Sigmoid colon (tissue), 7 donors: ENCODE measurements around the gene HAT1. TPM values are rescaled to one million over a fixed set of nuclear protein-coding genes. Genes with fewer than 3 reads are reported as not detected.

ENCODE experiments used
- DNase-seq: peaks from one replicate; pipeline ENCODE4 v3.0.0-alpha.2; 2019
- H3K27ac ChIP-seq, 4 donors: fragments of 200-600 bp; sonication (generic); one replicate each; pipeline ENCODE4 v1.5.1; 2016 to 2019; ENCODE audit warnings: mild to moderate bottlenecking in 1 of 4
- H3K27me3 ChIP-seq, 3 donors: fragments of 200-600 bp; sonication (generic); one replicate each; pipeline ENCODE4 v1.5.1; 2019; ENCODE audit warnings: mild to moderate bottlenecking in 1 of 3
- H3K36me3 ChIP-seq, 4 donors: fragments of 200-600 bp; sonication (generic); one replicate each; pipeline ENCODE4 v1.5.1; 2016 to 2019
- H3K4me1 ChIP-seq, 4 donors: fragments of 200-600 bp; sonication (generic); one replicate each; pipeline ENCODE4 v1.5.1; 2017 to 2019
- H3K4me3 ChIP-seq, 4 donors: fragments of 200-600 bp; sonication (generic); one replicate each; pipeline ENCODE4 v1.5.1; 2017 to 2019; ENCODE audit warnings: mild to moderate bottlenecking in 2 of 4, moderate library complexity in 1 of 4
- H3K9me3 ChIP-seq, 4 donors: fragments of 200-600 bp in 3 of 4; sonication (generic) in 3 of 4; one replicate each; pipeline versions ENCODE4 v1.5.1 to v1.6.1; 2013 to 2019
- CTCF ChIP-seq, 4 experiments: fragments of 450-650 bp in 3 of 4; fragments of 200-600 bp in 1 of 4; IDR thresholded peaks; one replicate each; pipeline ENCODE4 v1.5.1; 2016 to 2019; ENCODE audit warnings: antibody characterized with exemption in 4 of 4, mild to moderate bottlenecking in 3 of 4, moderate library complexity in 2 of 4
- EP300 ChIP-seq, 4 donors: sonication (generic); formaldehyde crosslinking; IDR thresholded peaks; one replicate each; pipeline ENCODE4 v1.6.1; 2017; ENCODE audit warnings: antibody characterized with exemption in 4 of 4
- POLR2A ChIP-seq, 2 donors: fragments of 450-650 bp; IDR thresholded peaks; one replicate each; pipeline ENCODE4 v1.6.1; 2016; ENCODE audit warnings: antibody characterized with exemption in 2 of 2, mild to moderate bottlenecking in 2 of 2, moderate library complexity in 2 of 2
- POLR2AphosphoS5 ChIP-seq, 4 donors: sonication (generic); formaldehyde crosslinking; IDR thresholded peaks; one replicate each; pipeline ENCODE4 v1.6.1; 2017; ENCODE audit warnings: antibody characterized with exemption in 4 of 4
- WGBS, 2 donors: extraction: QIAGEN DNeasy Blood & Tissue Kit; methylation state at CpG; one replicate each; pipeline ENCODE4 v1.1.7; 2013; 5-methylcytosine and 5-hydroxymethylcytosine counted together
- intact Hi-C: fragments of 100-400 bp; cut with DNase I; formaldehyde crosslinking; loops from one replicate; pipeline ENCODE4 v1.15.1; 2023
- polyA plus RNA-seq, 3 donors: library from polyadenylated mRNA; stranded (reverse); fragments of 200-250 nt; gene quantifications; one replicate each; pipeline ENCODE4 v1.2.3, GENCODE V29; 2013
- total RNA-seq, 4 donors: library from RNA; depleted of rRNA; stranded (reverse); fragments of >200 nt; gene quantifications; one replicate each; pipeline ENCODE4 v1.1.0, GENCODE V29; 2016
- donor health status: healthy with polysubstance abuse.
- donor health status: Bipolar disorder and iron deficiency.
- donor health status: healthy.

The HAT1 gene
- total and polyA plus RNA-seq, 7 donors: 25.5 to 41.0 (median 34.0) TPM

GRCh38 chr2:171889808-171890207 lies 32.5 kb upstream of the HAT1 start:
- no peak overlapping the region for H3K27ac ChIP-seq
- intact Hi-C loops: loop anchor here (5.0 to 10.0 kb wide), 2 partner anchors 112 to 195 kb away; partner anchors contain the start of gene DLX1
- H3K4me3 ChIP-seq: no peak overlapping the region
- H3K9me3 ChIP-seq: no peaks in the 10 kb centered on the region
- TF ChIP-seq POLR2A (IDR thresholded peaks at IDR 0.05) (no peak), EP300 (IDR thresholded peaks at IDR 0.05) (no peak), POLR2AphosphoS5 (IDR thresholded peaks at IDR 0.05) (no peak), CTCF (IDR thresholded peaks at IDR 0.05) (no peak)
- WGBS, 2 donors: 52 to 79% methylated on average over 1 of the region's 1 CpG
- H3K4me1 ChIP-seq: peaks cover 0 to 38% (median 11%) of the 10 kb centered on the region in 4 donors
- H3K36me3 ChIP-seq: no peaks in the 10 kb centered on the region
- no peaks in the 10 kb centered on the region for H3K27me3 ChIP-seq
- DNase-seq: no peak

GRCh38 chr2:171893196-171893823 lies 29.0 kb upstream of the HAT1 start:
- Histone ChIP-seq H3K36me3 (no peaks in the 10 kb centered on the region), H3K9me3 (no peaks in the 10 kb centered on the region), H3K4me1 (peaks cover 0 to 38% (median 11%) of the 10 kb centered on the region in 4 donors), H3K4me3 (peak overlapping the region; percentile 76 to 90 (median 82)), H3K27me3 (no peaks in the 10 kb centered on the region), H3K27ac (peak overlapping the region; percentile 82 to 85 (median 82))
- no peak for DNase-seq
- WGBS, 2 donors: 10 to 37% methylated on average over 7 of the region's 7 CpGs
- intact Hi-C loops: loop anchor here (5.0 to 10.0 kb wide), 2 partner anchors 109 to 191 kb away; partner anchors contain the start of gene DLX1
- TF ChIP-seq POLR2A (IDR thresholded peaks at IDR 0.05) (no peak), CTCF (IDR thresholded peaks at IDR 0.05) (no peak), EP300 (IDR thresholded peaks at IDR 0.05) (no peak), POLR2AphosphoS5 (IDR thresholded peaks at IDR 0.05) (no peak)

- 0 to 1% methylated on average over 63 of the region's 63 CpGs for whole genome bisulfite sequencing, 2 donors
- Histone ChIP-seq H3K27me3 (no peaks in the 10 kb centered on the region), H3K9me3 (no peaks in the 10 kb centered on the region), H3K36me3 (no peaks in the 10 kb centered on the region), H3K27ac (peak within 1 kb of the TSS; percentile 82 to 85 (median 82)), H3K4me1 (peaks cover 0 to 38% (median 11%) of the 10 kb centered on the region in 4 donors), H3K4me3 (peak within 1 kb of the TSS; percentile 76 to 90 (median 82))
- intact Hi-C loops: loop anchor here (2.0 to 10.0 kb wide), 3 partner anchors 29 to 191 kb away; partner anchors contain the start of genes DLX1 and HAT1
- DNase-seq: peak; percentile 87
- TF ChIP-seq EP300 (IDR thresholded peaks at IDR 0.05) (no peak), CTCF (IDR thresholded peaks at IDR 0.05) (no peak), POLR2A (IDR thresholded peaks at IDR 0.05) (peak in 1 of 2 donors; percentile 57), POLR2AphosphoS5 (IDR thresholded peaks at IDR 0.05) (peak in 3 of 4 donors; percentile 59 to 84 (median 77))
These were observed 28.2 kb upstream of the HAT1 start, which contains the start of gene SLC25A12 for GRCh38 chr2:171893824-171894611. SLC25A12 (minus strand) TSS chr2:171894244; CDS start chr2:171894214, 30 bp downstream.

GRCh38 chr2:171894612-171894947 lies 27.7 kb upstream of the HAT1 start:
- no peak for TF ChIP-seq POLR2AphosphoS5 (IDR thresholded peaks at IDR 0.05)
- TF ChIP-seq POLR2A (IDR thresholded peaks at IDR 0.05): no peak
- no peak for TF ChIP-seq CTCF (IDR thresholded peaks at IDR 0.05)
- no peak for TF ChIP-seq EP300 (IDR thresholded peaks at IDR 0.05)
- WGBS, 2 donors: 21 to 50% methylated on average over 10 of the region's 10 CpGs
- H3K27ac ChIP-seq: peak overlapping the region; percentile 82 to 85 (median 82)
- no peaks in the 10 kb centered on the region for H3K36me3 ChIP-seq
- H3K9me3 ChIP-seq: no peaks in the 10 kb centered on the region
- no peak for DNase-seq
- intact Hi-C loops: loop anchor here (2.0 to 10.0 kb wide), 3 partner anchors 28 to 190 kb away; partner anchors contain the start of genes DLX1 and HAT1
- peaks cover 0 to 34% (median 11%) of the 10 kb centered on the region in 4 donors for H3K4me1 ChIP-seq
- H3K27me3 ChIP-seq: no peaks in the 10 kb centered on the region
- H3K4me3 ChIP-seq: peak overlapping the region; percentile 76 to 90 (median 82)
